K562 (cell line): ENCODE data around the gene ZNF407. TPM values are rescaled to one million over a fixed set of nuclear protein-coding genes. Genes with fewer than 3 reads are reported as not detected.

ENCODE experiments used
- ATAC-seq: fragments of 200-7000 bp; cut with Tn5 transposase; 3 replicates; pipeline ENCODE4 v1.9.1; 2020; ENCODE audit warnings: moderate library complexity
- BruUV-seq: library from RNA; stranded (reverse); fragments of 400-500 nt; replicated peaks from 2 replicates; lab custom pipeline; 2021; lab: Mats Ljungman, UMichigan
- CTCF ChIA-PET: fragments of 300-600 bp; formaldehyde crosslinking; extraction: SDS; loops from one replicate; lab custom pipeline; 2021; ENCODE audit warnings: low intra/inter-chr PET ratio; lab: Yijun Ruan, JAX
- POLR2A ChIA-PET: fragments of 300-600, 350-650 bp; sonication (Branson Sonifier 250); formaldehyde crosslinking; extraction: SDS; loops from one replicate; lab custom pipeline; 2021; ENCODE audit warnings: antibody characterized with exemption, inconsistent platforms; lab: Yijun Ruan, JAX
- DNase-seq, 4 experiments: peaks; one replicate each; pipeline versions ENCODE4 v3.0.0 to v3.0.0-alpha.2; 2011 to 2018; ENCODE audit warnings: low spot score in 3 of 4, mixed read lengths in 3 of 4; ENCODE audit errors: extremely low read depth in 1 of 4
- FAIRE-seq: peaks from 2 replicates; lab custom pipeline; 2011; peaks lifted over from hg19 to GRCh38; lab: Jason Lieb, UNC
- H2AFZ ChIP-seq: 2 replicates; pipeline ENCODE4 v1.6.0; 2011; ENCODE audit warnings: low read depth, low read length, control low read depth, inconsistent platforms
- H3K27ac ChIP-seq: fragments of 200-600 bp; 3 replicates; pipeline ENCODE4 v1.8.0; 2011; ENCODE audit warnings: low read depth, mild to moderate bottlenecking, control low read depth, inconsistent platforms, low read length, moderate library complexity, mixed read lengths; ENCODE audit errors: extremely low read depth
- H3K27me3 ChIP-seq, 2 experiments: fragments of 300-600 bp in 1 of 2; 2 replicates in 1 of 2; 3 replicates in 1 of 2; pipeline versions ENCODE4 v1.6.0 to v1.8.0; 2011; ENCODE audit warnings: inconsistent platforms in 2 of 2, low read length in 2 of 2, mild to moderate bottlenecking in 1 of 2, mixed read lengths in 1 of 2, moderate library complexity in 1 of 2; ENCODE audit not compliant: control insufficient read depth in 2 of 2, insufficient read depth in 2 of 2
- H3K36me3 ChIP-seq: fragments of 300-600 bp; 3 replicates; pipeline ENCODE4 v1.8.0; 2011; ENCODE audit warnings: mild to moderate bottlenecking, low read length, inconsistent platforms; ENCODE audit not compliant: control insufficient read depth, insufficient read depth
- H3K4me1 ChIP-seq, 2 experiments: fragments of 200-600 bp in 1 of 2; replicated peaks in 1 of 2; 2 replicates in 1 of 2; 3 replicates in 1 of 2; pipeline versions ENCODE4 v1.5.1 to v1.8.0; 2011; ENCODE audit warnings: inconsistent platforms in 2 of 2, low read length in 2 of 2, mild to moderate bottlenecking in 1 of 2, mixed read lengths in 1 of 2, moderate library complexity in 1 of 2; ENCODE audit not compliant: control insufficient read depth in 2 of 2, insufficient read depth in 2 of 2
- H3K4me2 ChIP-seq: 2 replicates; pipeline ENCODE4 v1.6.1; 2011; ENCODE audit warnings: low read length, control low read depth, inconsistent platforms, mixed read lengths; ENCODE audit not compliant: insufficient read depth
- H3K4me3 ChIP-seq: fragments of 200-600 bp; sonication (generic), shearing (Covaris generic); 2 replicates; pipeline ENCODE4 v1.5.1; 2016; ENCODE audit warnings: control low read depth, inconsistent platforms
- H3K79me2 ChIP-seq: fragments of 200-600 bp; 3 replicates; pipeline ENCODE4 v1.8.0; 2011; ENCODE audit warnings: low read length, inconsistent platforms; ENCODE audit not compliant: control insufficient read depth, insufficient read depth
- H3K9ac ChIP-seq, 2 experiments: 2 replicates each; pipeline versions ENCODE4 v1.6.0 to v1.6.1; 2011; ENCODE audit warnings: low read depth in 2 of 2, low read length in 2 of 2, control low read depth in 1 of 2, inconsistent platforms in 1 of 2, mild to moderate bottlenecking in 1 of 2, mixed read lengths in 1 of 2; ENCODE audit not compliant: insufficient read depth in 1 of 2
- H3K9me1 ChIP-seq: one replicate; pipeline ENCODE4 v1.6.0; 2011; ENCODE audit warnings: inconsistent platforms, mild to moderate bottlenecking, low read length, moderate library complexity; ENCODE audit not compliant: control insufficient read depth, insufficient read depth
- H3K9me3 ChIP-seq: replicated peaks from 2 replicates; pipeline ENCODE4 v1.5.1; 2011; ENCODE audit warnings: low read depth, low read length, inconsistent platforms; ENCODE audit not compliant: control insufficient read depth, insufficient read depth
- H4K20me1 ChIP-seq: replicated peaks from 2 replicates; pipeline ENCODE4 v1.6.1; 2011; ENCODE audit warnings: low read length, inconsistent platforms, mixed read lengths; ENCODE audit not compliant: control insufficient read depth, insufficient read depth
- ARID1B ChIP-seq: fragments of 450-650 bp; IDR thresholded peaks from 2 replicates; pipeline ENCODE4 v1.6.1; 2016; ENCODE audit warnings: antibody characterized with exemption, mild to moderate bottlenecking, inconsistent platforms
- ASH1L ChIP-seq: fragments of 450-650 bp; IDR thresholded peaks from 2 replicates; pipeline ENCODE4 v1.6.1; 2018; ENCODE audit warnings: borderline replicate concordance, mild to moderate bottlenecking, low read depth; ENCODE audit not compliant: partially characterized antibody
- CAMTA2 ChIP-seq: fragments of 250-450 bp; sonication (Bioruptor Pico); conservative IDR thresholded peaks from 2 replicates; pipeline ENCODE4 v1.5.1; 2022
- DMBX1 ChIP-seq: fragments of 250-450 bp; sonication (Bioruptor Pico); IDR thresholded peaks from 2 replicates; pipeline ENCODE4 v1.8.0; 2022; ENCODE audit warnings: inconsistent platforms, mild to moderate bottlenecking, moderate library complexity, borderline replicate concordance
- ELF2 ChIP-seq: fragments of 250-450 bp; sonication (Bioruptor Pico); IDR thresholded peaks from 2 replicates; pipeline ENCODE4 v1.5.0; 2021; ENCODE audit warnings: mild to moderate bottlenecking
- FOS ChIP-seq: IDR thresholded peaks from 3 replicates; pipeline ENCODE4 v1.6.1; 2011; ENCODE audit not compliant: insufficient read length; ENCODE audit errors: extremely low read depth
- GTF2A2 ChIP-seq: IDR thresholded peaks from 2 replicates; pipeline ENCODE4 v1.6.1; 2016; ENCODE audit warnings: mild to moderate bottlenecking, missing genetic modification characterization, missing compliant biosample characterization
- GTF3C2 ChIP-seq: IDR thresholded peaks from 3 replicates; pipeline ENCODE4 v1.6.1; 2011; ENCODE audit warnings: borderline replicate concordance, mild to moderate bottlenecking, moderate library complexity; ENCODE audit not compliant: insufficient read length; ENCODE audit errors: extremely low read depth
- MTF1 ChIP-seq: fragments of 250-450 bp; sonication (Bioruptor Pico); IDR thresholded peaks from 2 replicates; pipeline ENCODE4 v1.9.0; 2021; ENCODE audit warnings: moderate library complexity, mild to moderate bottlenecking, inconsistent platforms, borderline replicate concordance
- NR2C2 ChIP-seq, 2 experiments: fragments of 200-800 bp in 1 of 2; sonication (Bioruptor generic) in 1 of 2; sonication (generic) in 1 of 2; formaldehyde crosslinking in 1 of 2; IDR thresholded peaks; 2 replicates each; pipeline versions ENCODE4 v1.6.1 to v1.8.0; 2016 to 2022; ENCODE audit warnings: mild to moderate bottlenecking in 1 of 2, missing compliant biosample characterization in 1 of 2, missing genetic modification characterization in 1 of 2, missing genetic modification reagents in 1 of 2
- PTRF ChIP-seq: fragments of 450-650 bp; IDR thresholded peaks from 2 replicates; pipeline ENCODE4 v1.6.1; 2016; ENCODE audit warnings: mild to moderate bottlenecking, missing genetic modification characterization, missing compliant biosample characterization
- RFX5 ChIP-seq: IDR thresholded peaks from 2 replicates; pipeline ENCODE4 v1.6.1; 2011; ENCODE audit warnings: low read depth, mild to moderate bottlenecking, improper control_type of control experiment, low read length
- ZNF134 ChIP-seq: fragments of 250-450 bp; sonication (Bioruptor Pico); conservative IDR thresholded peaks from 2 replicates; pipeline ENCODE4 v1.4.0; 2020
- ZNF174 ChIP-seq: fragments of 250-450 bp; sonication (Bioruptor Pico); IDR thresholded peaks from 2 replicates; pipeline ENCODE4 v1.4.0; 2020; ENCODE audit warnings: mild to moderate bottlenecking
- ZNF586 ChIP-seq: fragments of 450-650 bp; formaldehyde crosslinking; conservative IDR thresholded peaks from 2 replicates; pipeline ENCODE4 v1.4.0; 2020; ENCODE audit warnings: mild to moderate bottlenecking, moderate library complexity
- ZNF75A ChIP-seq: fragments of 450-650 bp; formaldehyde crosslinking; IDR thresholded peaks from 2 replicates; pipeline ENCODE4 v1.4.0; 2020; ENCODE audit warnings: mild to moderate bottlenecking
- WGBS: fragments of 100-300 bp; shearing (Covaris generic); methylation state at CpG from one replicate; pipeline ENCODE4 v1.1.6; 2016; ENCODE audit warnings: low coverage, mixed read lengths; ENCODE audit not compliant: insufficient coverage; ENCODE audit errors: missing lambda C conversion rate; 5-methylcytosine and 5-hydroxymethylcytosine counted together
- in situ Hi-C: fragments of 300-500 bp; cut with MboI; formaldehyde crosslinking; loops from 4 replicates; pipeline ENCODE4 v1.15.0; 2018; ENCODE audit warnings: inconsistent platforms, mixed read lengths
- intact Hi-C: fragments of 100-400 bp; cut with micrococcal nuclease; formaldehyde crosslinking; loops from 2 replicates; pipeline ENCODE4 v1.14.2; 2022
- polyA plus RNA-seq, 8 experiments: library from polyadenylated mRNA; depleted of rRNA in 4 of 8; stranded (reverse) in 5 of 8; unstranded in 3 of 8; fragments of >200 nt; fragmentation: Nextera tagmentation in 2 of 8; fragmentation: Illumina TruSeq in 1 of 8; extraction: Ambion mirVana in 2 of 8; extraction: Trizol in 1 of 8; gene quantifications; 2 replicates each; pipeline versions ENCODE4 v1.2.1 to v1.2.3, GENCODE V29; 2011 to 2014; ENCODE audit warnings: inconsistent platforms in 1 of 8, missing spikeins in 1 of 8
- total RNA-seq, 7 experiments: library from RNA; depleted of rRNA in 6 of 7; stranded (reverse); fragments of >200 nt in 6 of 7; fragmentation: Illumina TruSeq in 2 of 7; extraction: Trizol in 2 of 7; gene quantifications; 2 replicates each; pipeline versions ENCODE4 v1.2.1 to v1.2.3, GENCODE V29; 2011 to 2021; ENCODE audit warnings: low replicate concordance in 1 of 7
- TF ChIP-seq, protein P1 (sequence below): sonication (generic); formaldehyde crosslinking; IDR thresholded peaks from 2 replicates; pipeline ENCODE4 v1.8.1; 2022; ENCODE audit warnings: missing genetic modification reagents
- TF ChIP-seq, protein P2 (sequence below): fragments of 250-450 bp; sonication (Bioruptor Pico); IDR thresholded peaks from 2 replicates; pipeline ENCODE4 v1.8.0; 2021; ENCODE audit warnings: moderate library complexity, mild to moderate bottlenecking, inconsistent platforms

ZNF407 gene
- total and polyA plus RNA-seq, 9 of the 15 experiments (the other 6 are each of a cell fraction or from before 2014, with no cell fraction given), result 0.21 to 5.4 (median 2.3) TPM

DNA sequence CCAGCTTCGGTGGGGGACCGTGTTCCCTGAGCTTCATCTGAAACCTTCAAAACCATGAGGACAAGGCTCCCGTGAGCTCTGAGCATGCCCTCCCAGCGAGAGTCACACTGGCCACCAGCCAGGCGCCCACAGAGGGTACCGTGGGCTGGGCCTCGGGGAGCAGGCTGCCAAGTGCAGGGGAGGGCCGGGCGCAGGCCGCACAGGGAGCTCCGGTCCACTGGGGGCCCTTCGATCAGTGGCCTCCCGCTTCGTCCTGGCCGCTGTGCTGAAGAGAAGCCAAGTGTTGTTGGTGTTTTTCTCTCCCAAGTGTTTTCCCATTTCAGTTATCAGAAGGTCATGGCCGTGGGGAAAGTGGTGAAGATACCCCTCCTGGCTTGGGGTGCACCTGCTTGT is 466.8 kb downstream of the ZNF407 start:
- peaks cover 0 to 15% of the 10 kb centered on the region in 2 experiments; a peak in 1 of 5 replicates for H3K27me3 ChIP-seq
- ATAC-seq, result no peak
- intact Hi-C loops (no loop called here), in situ Hi-C loops (no loop called here)
- H3K4me3 ChIP-seq, result no peak overlapping the region
- POLR2A ChIA-PET, result no interaction called here
- no peaks in the 10 kb centered on the region for H3K36me3 ChIP-seq
- no peaks in the 10 kb centered on the region for H3K9me3 ChIP-seq
- no TSS peak for BruUV-seq
- no peak for FAIRE-seq
- WGBS, result 89% methylated on average over 6 of the region's 16 CpGs
- H3K79me2 ChIP-seq, result no peaks in the 10 kb centered on the region
- CTCF ChIA-PET, result no interaction called here
- no peak overlapping the region for H3K27ac ChIP-seq
- H3K9me1 ChIP-seq, result no peaks in the 10 kb centered on the region
- no peaks in the 10 kb centered on the region for H4K20me1 ChIP-seq
- no peak overlapping the region for H3K9ac ChIP-seq
- H3K4me1 ChIP-seq, result no peaks in the 10 kb centered on the region
- no peak for DNase-seq
- no peak overlapping the region for H2AFZ ChIP-seq
- no peak overlapping the region for H3K4me2 ChIP-seq
- TF ChIP-seq ELF2 (CRISPR knock-in tag) (no peak), FOS (no peak), CAMTA2 (CRISPR knock-in tag) (no peak), RFX5 (no peak), GTF3C2 (no peak), GTF2A2 (no peak), ZNF586 (CRISPR knock-in tag) (no peak), ARID1B (no peak), DMBX1 (no peak), MTF1 (CRISPR knock-in tag) (no peak), ASH1L (no peak), PTRF (tag) (no peak), NR2C2 (CRISPR knock-in tag; IDR thresholded peaks at IDR 0.05) (no peak), NR2C2 (tag; IDR thresholded peaks at IDR 0.05) (no peak), ZNF75A (no peak), ZNF134 (CRISPR knock-in tag) (no peak), ZNF174 (CRISPR knock-in tag) (no peak)
- TF ChIP-seq, protein P1, sequence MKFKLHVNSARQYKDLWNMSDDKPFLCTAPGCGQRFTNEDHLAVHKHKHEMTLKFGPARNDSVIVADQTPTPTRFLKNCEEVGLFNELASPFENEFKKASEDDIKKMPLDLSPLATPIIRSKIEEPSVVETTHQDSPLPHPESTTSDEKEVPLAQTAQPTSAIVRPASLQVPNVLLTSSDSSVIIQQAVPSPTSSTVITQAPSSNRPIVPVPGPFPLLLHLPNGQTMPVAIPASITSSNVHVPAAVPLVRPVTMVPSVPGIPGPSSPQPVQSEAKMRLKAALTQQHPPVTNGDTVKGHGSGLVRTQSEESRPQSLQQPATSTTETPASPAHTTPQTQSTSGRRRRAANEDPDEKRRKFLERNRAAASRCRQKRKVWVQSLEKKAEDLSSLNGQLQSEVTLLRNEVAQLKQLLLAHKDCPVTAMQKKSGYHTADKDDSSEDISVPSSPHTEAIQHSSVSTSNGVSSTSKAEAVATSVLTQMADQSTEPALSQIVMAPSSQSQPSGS (CRISPR knock-in tag), result no peak
- TF ChIP-seq, protein P2, sequence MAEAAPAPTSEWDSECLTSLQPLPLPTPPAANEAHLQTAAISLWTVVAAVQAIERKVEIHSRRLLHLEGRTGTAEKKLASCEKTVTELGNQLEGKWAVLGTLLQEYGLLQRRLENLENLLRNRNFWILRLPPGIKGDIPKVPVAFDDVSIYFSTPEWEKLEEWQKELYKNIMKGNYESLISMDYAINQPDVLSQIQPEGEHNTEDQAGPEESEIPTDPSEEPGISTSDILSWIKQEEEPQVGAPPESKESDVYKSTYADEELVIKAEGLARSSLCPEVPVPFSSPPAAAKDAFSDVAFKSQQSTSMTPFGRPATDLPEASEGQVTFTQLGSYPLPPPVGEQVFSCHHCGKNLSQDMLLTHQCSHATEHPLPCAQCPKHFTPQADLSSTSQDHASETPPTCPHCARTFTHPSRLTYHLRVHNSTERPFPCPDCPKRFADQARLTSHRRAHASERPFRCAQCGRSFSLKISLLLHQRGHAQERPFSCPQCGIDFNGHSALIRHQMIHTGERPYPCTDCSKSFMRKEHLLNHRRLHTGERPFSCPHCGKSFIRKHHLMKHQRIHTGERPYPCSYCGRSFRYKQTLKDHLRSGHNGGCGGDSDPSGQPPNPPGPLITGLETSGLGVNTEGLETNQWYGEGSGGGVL, result no peak
